Karpas-422 (cell line): ENCODE results near the gene ADORA1. TPM values are rescaled to one million over a fixed set of nuclear protein-coding genes. Genes with fewer than 3 reads are reported as not detected.

Experiments
- DNase-seq: peaks from one replicate; pipeline ENCODE4 v3.0.0-alpha.2; 2015
- H2AFZ ChIP-seq: fragments of 200-600 bp; sonication (generic); 2 replicates; pipeline ENCODE4 v1.6.1; 2014; ENCODE audit warnings: antibody characterized with exemption, low read length, mixed read lengths
- H3K27ac ChIP-seq: fragments of 200-600 bp; sonication (generic); 2 replicates; pipeline ENCODE4 v1.5.1; 2014; ENCODE audit warnings: mild to moderate bottlenecking, low read length, moderate library complexity
- H3K27me3 ChIP-seq: fragments of 200-600 bp; sonication (generic); 2 replicates; pipeline ENCODE4 v1.6.1; 2014; ENCODE audit warnings: low read length, mixed read lengths
- H3K36me3 ChIP-seq: fragments of 200-600 bp; sonication (generic); 2 replicates; pipeline ENCODE4 v1.6.1; 2014; ENCODE audit warnings: low read length, mixed read lengths; ENCODE audit not compliant: insufficient read depth
- H3K4me1 ChIP-seq: fragments of 200-600 bp; sonication (generic); 2 replicates; pipeline ENCODE4 v1.6.1; 2014; ENCODE audit warnings: mild to moderate bottlenecking, low read length, mixed read lengths
- H3K4me2 ChIP-seq: fragments of 200-600 bp; sonication (generic); 2 replicates; pipeline ENCODE4 v1.6.1; 2014; ENCODE audit warnings: low read length, low read depth, mild to moderate bottlenecking; ENCODE audit not compliant: poor library complexity, severe bottlenecking
- H3K4me3 ChIP-seq: fragments of 200-600 bp; sonication (generic); 2 replicates; pipeline ENCODE4 v1.5.1; 2014; ENCODE audit warnings: mild to moderate bottlenecking, antibody characterized with exemption, low read length, mixed read lengths
- H3K79me2 ChIP-seq: fragments of 200-600 bp; sonication (generic); 2 replicates; pipeline ENCODE4 v1.6.1; 2014; ENCODE audit warnings: mild to moderate bottlenecking, low read length, mixed read lengths
- H3K9ac ChIP-seq: fragments of 200-600 bp; sonication (generic); 2 replicates; pipeline ENCODE4 v1.6.0; 2014; ENCODE audit warnings: low read length
- H3K9me2 ChIP-seq: fragments of 200-600 bp; sonication (generic), shearing (Covaris generic); replicated peaks from 2 replicates; pipeline ENCODE4 v1.6.0; 2014; ENCODE audit warnings: mild to moderate bottlenecking, low read length, moderate library complexity; ENCODE audit not compliant: insufficient read depth
- H3K9me3 ChIP-seq: fragments of 300-700, 200-600 bp; sonication (generic); 2 replicates; pipeline ENCODE4 v1.6.1; 2014; ENCODE audit warnings: low read length, mixed read lengths
- H4K20me1 ChIP-seq: fragments of 200-600 bp; sonication (generic); 2 replicates; pipeline ENCODE4 v1.6.1; 2014; ENCODE audit warnings: mild to moderate bottlenecking, antibody characterized with exemption, low read length, low read depth; ENCODE audit not compliant: insufficient read depth
- total RNA-seq: library from RNA; depleted of rRNA; stranded (reverse); fragments of >200 nt; shearing (Covaris generic); gene quantifications from 2 replicates; pipeline ENCODE4 v1.2.3, GENCODE V29; 2014; ENCODE audit warnings: low replicate concordance

Gene ADORA1
- total RNA-seq, 1 experiment from 2014 or later, result not detected

- no peaks in the 10 kb centered on the region for H3K9me2 ChIP-seq
- H4K20me1 ChIP-seq, result no peaks in the 10 kb centered on the region
- H3K36me3 ChIP-seq, result no peaks in the 10 kb centered on the region
- DNase-seq, result no peak
- H2AFZ ChIP-seq, result no peak overlapping the region
- H3K9ac ChIP-seq, result no peak overlapping the region
- no peak overlapping the region for H3K27ac ChIP-seq
- no peaks in the 10 kb centered on the region for H3K79me2 ChIP-seq
- H3K4me1 ChIP-seq, result peaks cover 4% of the 10 kb centered on the region; the same call in 1 of the 2 replicates
- peaks cover 4% of the 10 kb centered on the region; the same call in 1 of the 2 replicates for H3K27me3 ChIP-seq
- no peak overlapping the region for H3K4me2 ChIP-seq
- no peak overlapping the region for H3K4me3 ChIP-seq
- H3K9me3 ChIP-seq, result peaks cover 5% of the 10 kb centered on the region; the same call in 1 of the 2 replicates
Measured at GRCh38 chr1:203098914-203099520, 28.5 kb upstream of the ADORA1 start.

- peaks cover 4% of the 10 kb centered on the region; the same call in 1 of the 2 replicates for H3K4me1 ChIP-seq
- H3K27ac ChIP-seq, result no peak overlapping the region
- H2AFZ ChIP-seq, result no peak overlapping the region
- H3K9ac ChIP-seq, result no peak overlapping the region
- no peaks in the 10 kb centered on the region for H3K79me2 ChIP-seq
- H3K4me3 ChIP-seq, result no peak overlapping the region
- no peak for DNase-seq
- no peaks in the 10 kb centered on the region; the same call in 1 of the 2 replicates for H3K27me3 ChIP-seq
- H3K36me3 ChIP-seq, result no peaks in the 10 kb centered on the region
- no peak overlapping the region for H3K4me2 ChIP-seq
- no peaks in the 10 kb centered on the region for H3K9me2 ChIP-seq
- 0 out of 2 replicates have a peak, but pooled peaks cover 2% of the 10 kb centered on the region for H3K9me3 ChIP-seq
- no peaks in the 10 kb centered on the region for H4K20me1 ChIP-seq
Measured at GRCh38 chr1:203099805-203100515, 27.6 kb upstream of the ADORA1 start.

DNA sequence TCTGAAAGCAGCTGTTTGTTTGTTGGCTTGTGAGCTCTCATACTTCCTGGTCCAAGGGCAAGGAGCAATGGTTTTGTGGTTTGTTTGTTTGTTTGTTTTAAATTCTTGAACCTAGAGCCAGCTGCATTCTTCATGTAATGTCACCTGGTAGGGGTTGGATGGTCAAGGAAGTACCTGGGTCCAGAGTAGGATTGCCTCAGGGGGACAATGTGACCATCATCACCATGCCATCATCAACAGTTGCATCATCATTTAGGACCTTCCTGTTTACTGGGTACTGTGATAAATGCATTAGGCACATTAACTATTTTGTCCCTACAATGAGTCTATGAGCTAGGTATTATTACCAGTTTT, 27.0 kb upstream of the ADORA1 start:
- Histone ChIP-seq H3K36me3 (no peaks in the 10 kb centered on the region), H3K4me2 (no peak overlapping the region), H2AFZ (no peak overlapping the region), H3K27ac (no peak overlapping the region), H3K9ac (no peak overlapping the region), H3K9me3 (no peaks in the 10 kb centered on the region), H3K9me2 (no peaks in the 10 kb centered on the region), H3K4me1 (peaks cover 4% of the 10 kb centered on the region; the same call in 1 of the 2 replicates), H4K20me1 (no peaks in the 10 kb centered on the region), H3K79me2 (no peaks in the 10 kb centered on the region), H3K4me3 (no peak overlapping the region), H3K27me3 (no peaks in the 10 kb centered on the region)
- DNase-seq, result no peak

DNA sequence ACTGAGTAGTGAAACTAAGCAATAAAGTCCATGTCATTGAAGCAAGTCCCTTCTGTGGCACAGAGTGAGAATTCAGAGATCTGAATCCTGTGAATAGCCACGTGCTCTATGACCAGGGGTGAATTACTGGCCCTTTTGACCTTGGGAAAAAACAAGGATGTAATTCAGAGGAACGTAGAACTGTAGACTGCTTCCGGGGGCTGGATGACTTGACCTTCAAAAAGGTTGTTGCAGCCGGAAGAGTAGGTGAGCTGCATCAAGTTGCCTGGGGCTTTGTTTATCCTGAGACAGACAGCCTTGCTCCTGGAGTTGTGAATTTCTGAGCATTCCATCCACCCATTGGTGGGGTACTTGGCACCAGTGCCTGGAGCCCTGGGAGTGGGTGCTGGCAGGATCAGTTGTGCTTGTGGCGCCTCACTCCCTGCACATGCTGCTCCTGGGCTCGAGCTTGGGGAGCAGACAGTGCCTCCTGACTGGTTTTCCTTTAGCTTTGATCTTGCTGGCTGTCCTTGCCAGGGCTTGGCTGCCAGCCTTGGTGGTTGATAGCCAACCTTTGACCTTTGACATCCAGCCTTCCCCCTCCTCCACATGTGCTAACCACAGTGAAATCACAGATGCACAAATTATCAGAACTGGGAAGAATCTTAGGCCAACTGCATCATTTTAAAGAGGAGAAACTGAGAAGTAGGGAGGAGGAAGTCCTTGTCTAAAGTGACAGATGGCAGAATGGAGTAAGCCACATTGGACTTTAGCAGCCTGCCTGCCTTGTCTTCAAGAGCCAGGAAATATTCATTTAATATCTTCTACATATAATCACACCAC, 25.5 kb upstream of the ADORA1 start:
- no peak overlapping the region for H3K27ac ChIP-seq
- H3K79me2 ChIP-seq, result no peaks in the 10 kb centered on the region
- H3K9me2 ChIP-seq, result no peaks in the 10 kb centered on the region
- no peak for DNase-seq
- no peaks in the 10 kb centered on the region for H4K20me1 ChIP-seq
- H3K9me3 ChIP-seq, result no peaks in the 10 kb centered on the region
- no peak overlapping the region for H3K4me2 ChIP-seq
- no peak overlapping the region for H3K9ac ChIP-seq
- H3K4me1 ChIP-seq, result peaks cover 4% of the 10 kb centered on the region; the same call in 1 of the 2 replicates
- H2AFZ ChIP-seq, result no peak overlapping the region
- H3K36me3 ChIP-seq, result no peaks in the 10 kb centered on the region
- H3K4me3 ChIP-seq, result no peak overlapping the region
- no peaks in the 10 kb centered on the region for H3K27me3 ChIP-seq

DNA sequence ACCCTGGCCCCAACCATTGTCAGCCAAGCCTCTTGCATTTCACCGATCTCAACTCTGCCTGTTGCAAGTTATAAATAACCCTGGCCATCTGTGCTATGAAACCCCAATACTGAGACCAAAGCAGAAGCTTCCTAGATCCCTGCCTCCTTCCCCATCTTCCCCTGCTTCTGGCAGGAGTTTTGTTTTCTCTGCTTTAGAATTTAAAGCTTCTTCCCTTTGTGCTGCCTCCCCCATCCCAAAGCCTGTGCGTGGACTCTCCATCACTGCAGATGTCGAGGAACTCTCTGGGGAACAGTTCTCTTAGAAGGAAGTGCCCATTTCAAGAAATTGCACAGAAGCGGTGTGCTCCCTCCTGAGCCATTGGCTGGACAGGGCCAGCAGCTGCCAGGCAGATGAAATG, 24.3 kb upstream of the ADORA1 start:
- no peaks in the 10 kb centered on the region for H3K9me3 ChIP-seq
- H3K79me2 ChIP-seq, result no peaks in the 10 kb centered on the region
- DNase-seq, result no peak
- H3K4me1 ChIP-seq, result peaks cover 4% of the 10 kb centered on the region; the same call in 1 of the 2 replicates
- H4K20me1 ChIP-seq, result no peaks in the 10 kb centered on the region
- H3K36me3 ChIP-seq, result no peaks in the 10 kb centered on the region
- H3K4me3 ChIP-seq, result no peak overlapping the region
- H2AFZ ChIP-seq, result no peak overlapping the region
- H3K4me2 ChIP-seq, result no peak overlapping the region
- H3K27ac ChIP-seq, result no peak overlapping the region
- no peaks in the 10 kb centered on the region for H3K9me2 ChIP-seq
- H3K27me3 ChIP-seq, result no peaks in the 10 kb centered on the region
- H3K9ac ChIP-seq, result no peak overlapping the region

DNA sequence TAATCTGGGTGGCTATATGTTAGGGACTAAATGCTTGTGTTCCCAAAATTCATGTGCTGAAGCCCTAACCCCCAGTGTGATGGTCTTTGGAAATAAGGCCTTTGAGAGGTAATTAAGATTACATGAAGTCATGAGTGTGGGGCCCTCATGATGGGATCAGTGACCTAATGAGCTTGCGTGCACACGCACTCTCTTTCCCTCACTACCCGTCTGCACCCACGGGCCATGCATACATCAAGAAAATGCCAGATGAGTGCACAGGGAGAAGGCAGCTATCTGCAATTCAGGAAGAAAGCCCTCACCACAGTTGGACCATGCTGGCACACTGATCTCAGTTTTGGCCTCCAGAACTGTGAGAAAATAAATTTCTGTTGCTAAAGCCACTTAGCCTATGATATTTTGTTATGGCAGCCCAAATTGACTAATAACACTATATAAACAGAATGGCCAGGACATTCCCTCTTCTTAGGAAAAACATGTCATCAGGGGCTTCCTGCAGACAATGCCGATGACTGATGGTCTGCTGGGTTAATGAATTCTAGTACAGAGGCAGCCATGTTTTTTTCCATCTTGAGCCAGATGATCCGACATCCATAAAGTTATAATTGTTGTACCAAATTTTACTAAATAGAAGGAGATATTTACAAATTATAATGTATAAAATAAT, 23.6 kb upstream of the ADORA1 start:
- Histone ChIP-seq H3K79me2 (no peaks in the 10 kb centered on the region), H3K4me2 (no peak overlapping the region), H3K36me3 (no peaks in the 10 kb centered on the region), H3K9me2 (no peaks in the 10 kb centered on the region), H3K4me3 (no peak overlapping the region), H3K9me3 (no peaks in the 10 kb centered on the region), H3K27me3 (no peaks in the 10 kb centered on the region), H3K27ac (no peak overlapping the region), H2AFZ (no peak overlapping the region), H4K20me1 (no peaks in the 10 kb centered on the region), H3K9ac (no peak overlapping the region), H3K4me1 (peaks cover 4% of the 10 kb centered on the region; the same call in 1 of the 2 replicates)
- no peak for DNase-seq

- Histone ChIP-seq H3K4me3 (no peak overlapping the region), H3K36me3 (no peaks in the 10 kb centered on the region), H3K27me3 (no peaks in the 10 kb centered on the region), H3K9ac (no peak overlapping the region), H3K9me2 (no peaks in the 10 kb centered on the region), H3K27ac (no peak overlapping the region), H3K4me1 (peaks cover 4% of the 10 kb centered on the region; the same call in 1 of the 2 replicates), H3K9me3 (no peaks in the 10 kb centered on the region), H3K79me2 (no peaks in the 10 kb centered on the region), H3K4me2 (no peak overlapping the region), H4K20me1 (no peaks in the 10 kb centered on the region), H2AFZ (no peak overlapping the region)
- DNase-seq, result no peak
Measured at GRCh38 chr1:203104789-203105390, 22.6 kb upstream of the ADORA1 start.
